ENCODE results near the gene CRYZ.

The CRYZ gene

GRCh38 chr1:74729741-74730478 lies 2.9 kb downstream of the CRYZ start:
- H3K9ac ChIP-seq (ENCODE audit: low read length) = no peak overlapping the region
- H3K4me1 ChIP-seq (ENCODE audit: control insufficient read depth, insufficient read depth, low read length) = peaks cover 26% of the 10 kb centered on the region
- no peak overlapping the region for H3K27ac ChIP-seq (ENCODE audit: low read depth, low read length)
- no peak overlapping the region for H3K4me3 ChIP-seq (ENCODE audit: low read depth, low read length)
- H3K9me3 ChIP-seq (ENCODE audit: control insufficient read depth, insufficient read depth, low read depth, low read length) = peaks cover 25% of the 10 kb centered on the region
- no peaks in the 10 kb centered on the region for H3K27me3 ChIP-seq (ENCODE audit: control insufficient read depth, insufficient read depth, low read length)
- H3K36me3 ChIP-seq (ENCODE audit: control insufficient read depth, insufficient read depth, low read length) = peaks cover 19% of the 10 kb centered on the region

DNA sequence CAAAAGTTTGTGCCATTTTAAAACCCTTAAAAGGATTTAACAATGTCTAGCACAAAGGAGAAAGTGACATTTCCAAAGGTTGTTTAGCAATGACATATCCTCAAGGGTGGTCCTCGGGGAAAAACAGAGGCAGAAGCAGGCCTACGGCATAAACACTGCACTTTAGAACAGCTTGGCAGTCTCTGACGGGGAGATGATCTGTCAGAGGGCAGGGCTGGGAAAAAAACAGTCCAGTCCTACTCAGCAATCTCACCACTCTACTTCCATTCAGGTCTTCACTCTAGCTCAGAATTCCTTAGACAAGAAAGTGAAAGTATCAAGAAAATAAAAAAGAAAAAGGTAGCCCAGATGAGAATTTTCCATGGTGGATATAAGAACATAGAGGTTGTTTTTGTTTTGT lies 4.1 kb downstream of the CRYZ start:
- Histone ChIP-seq H3K27me3 (ENCODE audit: control insufficient read depth, insufficient read depth, low read length) (no peaks in the 10 kb centered on the region), H3K9me3 (ENCODE audit: control insufficient read depth, insufficient read depth, low read depth, low read length) (peaks cover 26% of the 10 kb centered on the region), H3K36me3 (ENCODE audit: control insufficient read depth, insufficient read depth, low read length) (peaks cover 29% of the 10 kb centered on the region), H3K4me3 (ENCODE audit: low read depth, low read length) (no peak overlapping the region), H3K4me1 (ENCODE audit: control insufficient read depth, insufficient read depth, low read length) (peaks cover 14% of the 10 kb centered on the region), H3K9ac (ENCODE audit: low read length) (no peak overlapping the region), H3K27ac (ENCODE audit: low read depth, low read length) (no peak overlapping the region)

- Histone ChIP-seq H3K36me3 (ENCODE audit: control insufficient read depth, insufficient read depth, low read length) (peaks cover 55% of the 10 kb centered on the region), H3K4me1 (ENCODE audit: control insufficient read depth, insufficient read depth, low read length) (peaks cover 8% of the 10 kb centered on the region), H3K9me3 (ENCODE audit: control insufficient read depth, insufficient read depth, low read depth, low read length) (peaks cover 26% of the 10 kb centered on the region), H3K27me3 (ENCODE audit: control insufficient read depth, insufficient read depth, low read length) (no peaks in the 10 kb centered on the region), H3K27ac (ENCODE audit: low read depth, low read length) (no peak overlapping the region), H3K4me3 (ENCODE audit: low read depth, low read length) (no peak overlapping the region), H3K9ac (ENCODE audit: low read length) (no peak overlapping the region)
Measured at GRCh38 chr1:74726063-74726462, 6.8 kb downstream of the CRYZ start.

- Histone ChIP-seq H3K9me3 (ENCODE audit: control insufficient read depth, insufficient read depth, low read depth, low read length) (no peaks in the 10 kb centered on the region), H3K9ac (ENCODE audit: low read length) (no peak overlapping the region), H3K4me1 (ENCODE audit: control insufficient read depth, insufficient read depth, low read length) (0 out of 2 replicates have a peak, but pooled peaks cover 5% of the 10 kb centered on the region), H3K27ac (ENCODE audit: low read depth, low read length) (no peak overlapping the region), H3K4me3 (ENCODE audit: low read depth, low read length) (no peak overlapping the region), H3K27me3 (ENCODE audit: control insufficient read depth, insufficient read depth, low read length) (no peaks in the 10 kb centered on the region), H3K36me3 (ENCODE audit: control insufficient read depth, insufficient read depth, low read length) (peaks cover 59% of the 10 kb centered on the region)
Measured at GRCh38 chr1:74717626-74718025, 15.2 kb downstream of the CRYZ start.

- peaks cover 57% of the 10 kb centered on the region for H3K36me3 ChIP-seq (ENCODE audit: control insufficient read depth, insufficient read depth, low read length)
- H3K27me3 ChIP-seq (ENCODE audit: control insufficient read depth, insufficient read depth, low read length) = no peaks in the 10 kb centered on the region
- no peak overlapping the region for H3K9ac ChIP-seq (ENCODE audit: low read length)
- H3K4me3 ChIP-seq (ENCODE audit: low read depth, low read length) = no peak overlapping the region
- H3K9me3 ChIP-seq (ENCODE audit: control insufficient read depth, insufficient read depth, low read depth, low read length) = no peaks in the 10 kb centered on the region
- 0 out of 2 replicates have a peak, but pooled peaks cover 5% of the 10 kb centered on the region for H3K4me1 ChIP-seq (ENCODE audit: control insufficient read depth, insufficient read depth, low read length)
- H3K27ac ChIP-seq (ENCODE audit: low read depth, low read length) = no peak overlapping the region
Measured at GRCh38 chr1:74716822-74717221, 16.0 kb downstream of the CRYZ start.

GRCh38 chr1:74715806-74716205 lies 17.0 kb downstream of the CRYZ start:
- peaks cover 54% of the 10 kb centered on the region for H3K36me3 ChIP-seq (ENCODE audit: control insufficient read depth, insufficient read depth, low read length)
- no peak overlapping the region for H3K27ac ChIP-seq (ENCODE audit: low read depth, low read length)
- H3K4me3 ChIP-seq (ENCODE audit: low read depth, low read length) = no peak overlapping the region
- H3K9ac ChIP-seq (ENCODE audit: low read length) = no peak overlapping the region
- 0 out of 2 replicates have a peak, but pooled peaks cover 5% of the 10 kb centered on the region for H3K4me1 ChIP-seq (ENCODE audit: control insufficient read depth, insufficient read depth, low read length)
- H3K27me3 ChIP-seq (ENCODE audit: control insufficient read depth, insufficient read depth, low read length) = no peaks in the 10 kb centered on the region
- H3K9me3 ChIP-seq (ENCODE audit: control insufficient read depth, insufficient read depth, low read depth, low read length) = no peaks in the 10 kb centered on the region

DNA sequence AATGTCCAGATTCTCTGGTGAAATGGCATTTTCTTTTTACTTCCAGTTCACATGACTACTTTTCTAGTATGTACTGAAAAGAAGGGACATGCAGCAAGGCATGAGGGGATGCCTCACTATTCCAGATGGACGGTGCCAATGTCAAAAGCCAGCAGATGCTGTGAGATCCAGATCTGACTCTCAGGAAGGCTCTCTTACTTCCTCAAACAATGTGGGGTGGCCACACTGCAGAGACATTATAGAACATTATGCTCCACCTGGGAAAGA lies 17.7 kb downstream of the CRYZ start:
- H3K27me3 ChIP-seq (ENCODE audit: control insufficient read depth, insufficient read depth, low read length) = no peaks in the 10 kb centered on the region
- H3K4me3 ChIP-seq (ENCODE audit: low read depth, low read length) = no peak overlapping the region
- peaks cover 52% of the 10 kb centered on the region for H3K36me3 ChIP-seq (ENCODE audit: control insufficient read depth, insufficient read depth, low read length)
- no peaks in the 10 kb centered on the region for H3K9me3 ChIP-seq (ENCODE audit: control insufficient read depth, insufficient read depth, low read depth, low read length)
- H3K27ac ChIP-seq (ENCODE audit: low read depth, low read length) = no peak overlapping the region
- 0 out of 2 replicates have a peak, but pooled peaks cover 5% of the 10 kb centered on the region for H3K4me1 ChIP-seq (ENCODE audit: control insufficient read depth, insufficient read depth, low read length)
- H3K9ac ChIP-seq (ENCODE audit: low read length) = no peak overlapping the region

- Histone ChIP-seq H3K27ac (ENCODE audit: low read depth, low read length) (no peak overlapping the region), H3K9me3 (ENCODE audit: control insufficient read depth, insufficient read depth, low read depth, low read length) (no peaks in the 10 kb centered on the region), H3K27me3 (ENCODE audit: control insufficient read depth, insufficient read depth, low read length) (no peaks in the 10 kb centered on the region), H3K4me1 (ENCODE audit: control insufficient read depth, insufficient read depth, low read length) (0 out of 2 replicates have a peak, but pooled peaks cover 5% of the 10 kb centered on the region), H3K36me3 (ENCODE audit: control insufficient read depth, insufficient read depth, low read length) (peaks cover 47% of the 10 kb centered on the region), H3K9ac (ENCODE audit: low read length) (no peak overlapping the region), H3K4me3 (ENCODE audit: low read depth, low read length) (no peak overlapping the region)
Measured at GRCh38 chr1:74714429-74715235, 18.2 kb downstream of the CRYZ start.

DNA sequence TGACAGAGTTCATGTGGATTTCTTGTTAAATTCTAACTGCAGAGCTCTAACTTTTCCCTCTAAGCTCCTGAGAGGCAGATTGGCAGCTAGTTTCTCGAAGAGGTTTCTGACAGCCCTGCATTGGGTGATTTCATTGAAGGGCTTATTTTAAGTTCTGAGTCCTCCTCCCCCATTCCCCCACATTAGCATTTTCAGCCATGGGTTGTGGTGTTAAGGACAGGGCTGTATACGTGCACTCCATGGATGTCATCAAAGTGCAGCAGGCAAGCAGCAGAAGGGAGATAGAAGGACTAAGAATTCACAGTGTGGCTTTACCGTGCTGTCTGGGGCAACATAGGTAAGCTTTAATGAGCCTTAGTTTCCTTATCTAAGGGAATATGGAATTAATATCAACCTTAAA lies 19.0 kb downstream of the CRYZ start:
- Histone ChIP-seq H3K9ac (ENCODE audit: low read length) (no peak overlapping the region), H3K4me1 (ENCODE audit: control insufficient read depth, insufficient read depth, low read length) (0 out of 2 replicates have a peak, but pooled peaks cover 5% of the 10 kb centered on the region), H3K36me3 (ENCODE audit: control insufficient read depth, insufficient read depth, low read length) (peaks cover 47% of the 10 kb centered on the region), H3K27me3 (ENCODE audit: control insufficient read depth, insufficient read depth, low read length) (no peaks in the 10 kb centered on the region), H3K4me3 (ENCODE audit: low read depth, low read length) (no peak overlapping the region), H3K27ac (ENCODE audit: low read depth, low read length) (no peak overlapping the region), H3K9me3 (ENCODE audit: control insufficient read depth, insufficient read depth, low read depth, low read length) (no peaks in the 10 kb centered on the region)

GRCh38 chr1:74712881-74713280 lies 20.0 kb downstream of the CRYZ start:
- Histone ChIP-seq H3K4me1 (ENCODE audit: control insufficient read depth, insufficient read depth, low read length) (0 out of 2 replicates have a peak, but pooled peaks cover 5% of the 10 kb centered on the region), H3K27me3 (ENCODE audit: control insufficient read depth, insufficient read depth, low read length) (no peaks in the 10 kb centered on the region), H3K36me3 (ENCODE audit: control insufficient read depth, insufficient read depth, low read length) (peaks cover 38% of the 10 kb centered on the region), H3K9me3 (ENCODE audit: control insufficient read depth, insufficient read depth, low read depth, low read length) (no peaks in the 10 kb centered on the region), H3K9ac (ENCODE audit: low read length) (no peak overlapping the region), H3K27ac (ENCODE audit: low read depth, low read length) (no peak overlapping the region), H3K4me3 (ENCODE audit: low read depth, low read length) (no peak overlapping the region)

Data from HUES6 (cell line).